Measurements from ENCODE around the gene ZSCAN30. TPM values are rescaled to one million over a fixed set of nuclear protein-coding genes. Genes with fewer than 3 reads are reported as not detected.
"Not testable (repeated sequence)": the region's sequence is repeated elsewhere in the genome, so short reads cannot be mapped to it uniquely, and the experiment has no call there.

Gene ZSCAN30
- total RNA-seq, 3 donors from 2014 or later, result 12.5 to 33.2 (median 21.3) TPM

- intact Hi-C loops (cut with DNase I; ENCODE audit: low total_unique reads), result no loop called here
- H3K4me3 ChIP-seq, result no peak overlapping the region
- H3K4me1 ChIP-seq, result no peaks in the 10 kb centered on the region
- no peaks in the 10 kb centered on the region for H3K9me3 ChIP-seq
- H3K36me3 ChIP-seq, result no peaks in the 10 kb centered on the region
- DNase-seq (ENCODE audit: low spot score in 2 of 2), result no peak
- TF ChIP-seq, protein P1, sequence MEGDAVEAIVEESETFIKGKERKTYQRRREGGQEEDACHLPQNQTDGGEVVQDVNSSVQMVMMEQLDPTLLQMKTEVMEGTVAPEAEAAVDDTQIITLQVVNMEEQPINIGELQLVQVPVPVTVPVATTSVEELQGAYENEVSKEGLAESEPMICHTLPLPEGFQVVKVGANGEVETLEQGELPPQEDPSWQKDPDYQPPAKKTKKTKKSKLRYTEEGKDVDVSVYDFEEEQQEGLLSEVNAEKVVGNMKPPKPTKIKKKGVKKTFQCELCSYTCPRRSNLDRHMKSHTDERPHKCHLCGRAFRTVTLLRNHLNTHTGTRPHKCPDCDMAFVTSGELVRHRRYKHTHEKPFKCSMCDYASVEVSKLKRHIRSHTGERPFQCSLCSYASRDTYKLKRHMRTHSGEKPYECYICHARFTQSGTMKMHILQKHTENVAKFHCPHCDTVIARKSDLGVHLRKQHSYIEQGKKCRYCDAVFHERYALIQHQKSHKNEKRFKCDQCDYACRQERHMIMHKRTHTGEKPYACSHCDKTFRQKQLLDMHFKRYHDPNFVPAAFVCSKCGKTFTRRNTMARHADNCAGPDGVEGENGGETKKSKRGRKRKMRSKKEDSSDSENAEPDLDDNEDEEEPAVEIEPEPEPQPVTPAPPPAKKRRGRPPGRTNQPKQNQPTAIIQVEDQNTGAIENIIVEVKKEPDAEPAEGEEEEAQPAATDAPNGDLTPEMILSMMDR (IDR thresholded peaks at IDR 0.05), result no peak
- TF ChIP-seq POLR2A (IDR thresholded peaks at IDR 0.05) (no peak), POLR2AphosphoS5 (IDR thresholded peaks at IDR 0.05) (no peak)
- no peaks in the 10 kb centered on the region for H3K27me3 ChIP-seq
- no peak overlapping the region for H3K27ac ChIP-seq
These were observed 62.8 kb downstream of the ZSCAN30 start for GRCh38 chr18:35227254-35227653.

DNA sequence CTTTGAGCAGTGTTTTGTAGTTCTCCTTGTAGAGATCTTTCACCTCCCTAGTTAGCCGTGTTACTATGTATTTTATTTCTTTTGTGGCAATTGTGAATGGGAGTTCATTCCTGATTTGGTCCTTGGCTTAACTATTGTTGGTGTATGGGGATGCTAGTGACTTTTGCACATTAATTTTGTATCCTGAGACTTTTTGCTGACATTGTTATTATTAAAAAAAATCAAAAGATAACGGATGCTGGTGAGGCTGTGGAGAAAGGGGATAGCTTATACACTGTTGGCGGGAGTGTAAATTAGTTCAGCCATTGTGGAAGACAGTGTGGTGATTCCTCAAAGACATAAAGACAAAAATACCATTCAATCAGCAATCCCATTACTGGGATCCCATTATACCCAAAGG, 66.2 kb downstream of the ZSCAN30 start:
- DNase-seq (ENCODE audit: low spot score in 2 of 2), result no peak
- Histone ChIP-seq H3K27me3 (no peaks in the 10 kb centered on the region), H3K4me3 (no peak overlapping the region), H3K27ac (no peak overlapping the region), H3K9me3 (no peaks in the 10 kb centered on the region), H3K36me3 (no peaks in the 10 kb centered on the region), H3K4me1 (no peaks in the 10 kb centered on the region)
- no peak for TF ChIP-seq POLR2A (IDR thresholded peaks at IDR 0.05)
- no peak for TF ChIP-seq POLR2AphosphoS5 (IDR thresholded peaks at IDR 0.05)
- TF ChIP-seq, protein P1 (IDR thresholded peaks at IDR 0.05), result no peak
- intact Hi-C loops (cut with DNase I; ENCODE audit: low total_unique reads), result no loop called here

- DNase-seq (ENCODE audit: low spot score in 2 of 2), result no peak
- H3K36me3 ChIP-seq, result no peaks in the 10 kb centered on the region
- no peak for TF ChIP-seq POLR2A (IDR thresholded peaks at IDR 0.05)
- no peak for TF ChIP-seq POLR2AphosphoS5 (IDR thresholded peaks at IDR 0.05)
- TF ChIP-seq, protein P1 (IDR thresholded peaks at IDR 0.05), result no peak
These were observed 69.6 kb downstream of the ZSCAN30 start for GRCh38 chr18:35220424-35220823.

DNA sequence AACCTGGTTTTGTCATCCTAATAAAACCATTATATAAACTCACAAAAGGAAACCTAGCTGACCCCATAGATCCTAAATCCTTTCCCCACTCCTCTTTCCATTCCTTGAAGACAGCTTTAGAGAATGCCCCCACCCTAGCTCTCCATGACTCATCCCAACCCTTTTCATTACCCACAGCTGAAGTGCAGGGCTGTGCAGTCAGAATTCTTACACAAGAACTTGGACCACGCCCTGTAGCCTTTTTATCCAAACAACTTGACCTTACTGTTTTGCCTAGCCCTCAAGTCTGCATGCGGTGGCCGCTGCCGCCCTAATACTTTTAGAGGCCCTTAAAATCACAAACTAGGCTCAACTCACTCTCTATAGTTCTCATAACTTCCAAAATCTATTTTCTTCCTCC, 70.7 kb downstream of the ZSCAN30 start:
- intact Hi-C loops (cut with DNase I; ENCODE audit: low total_unique reads); H3K9me3 ChIP-seq; H3K36me3 ChIP-seq; H3K27ac ChIP-seq; H3K27me3 ChIP-seq; H3K4me1 ChIP-seq; DNase-seq (ENCODE audit: low spot score in 2 of 2); H3K4me3 ChIP-seq: not testable (repeated sequence)

More at GRCh38 chr18:35220424-35220823, 69.6 kb downstream of the ZSCAN30 start:
- no peaks in the 10 kb centered on the region for H3K4me1 ChIP-seq
- no peaks in the 10 kb centered on the region for H3K9me3 ChIP-seq
- H3K27ac ChIP-seq, result no peak overlapping the region
- H3K27me3 ChIP-seq, result no peaks in the 10 kb centered on the region
- no peak overlapping the region for H3K4me3 ChIP-seq
- intact Hi-C loops (cut with DNase I; ENCODE audit: low total_unique reads), result no loop called here

DNA sequence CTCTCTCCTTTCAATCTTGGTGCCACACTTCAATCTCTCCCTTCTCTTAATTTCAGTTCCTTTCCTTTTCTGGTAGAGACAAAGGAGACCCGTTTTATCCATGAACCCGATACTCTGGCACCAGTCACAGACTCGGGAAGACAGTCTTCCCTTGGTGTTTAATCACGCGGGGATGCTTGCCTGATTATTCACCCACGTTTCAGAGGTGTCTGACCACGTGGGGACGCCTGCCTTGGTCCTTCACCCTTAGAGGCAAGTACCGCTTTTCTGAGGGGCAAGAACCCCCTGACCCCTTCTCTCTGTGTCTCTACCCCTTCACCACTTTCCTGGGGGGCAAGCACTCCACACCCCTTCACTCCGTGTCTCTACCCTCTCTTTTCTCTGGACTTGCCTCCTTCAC, 73.4 kb downstream of the ZSCAN30 start:
- H3K27ac ChIP-seq; DNase-seq (ENCODE audit: low spot score in 2 of 2); H3K36me3 ChIP-seq; intact Hi-C loops (cut with DNase I; ENCODE audit: low total_unique reads); H3K27me3 ChIP-seq; H3K9me3 ChIP-seq; H3K4me1 ChIP-seq; H3K4me3 ChIP-seq: not testable (repeated sequence)

DNA sequence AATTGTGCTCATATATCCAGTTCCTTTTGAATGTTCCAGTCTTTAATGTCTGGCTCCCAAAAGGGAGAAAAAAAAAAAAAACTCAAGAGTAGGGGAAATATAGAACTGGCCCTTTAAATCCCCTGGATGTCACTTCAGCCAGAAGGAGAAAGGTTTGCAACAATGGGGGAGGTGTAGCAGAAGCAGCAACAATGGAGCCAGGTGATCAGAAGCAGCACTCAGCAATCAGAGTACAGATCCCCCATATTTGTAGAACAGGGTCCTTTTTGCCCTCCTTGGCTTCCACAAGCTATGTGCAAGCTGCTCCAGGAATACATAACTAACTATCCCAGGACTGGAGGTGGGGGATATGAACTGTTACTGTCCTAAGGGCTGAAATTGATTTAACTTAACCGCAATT, 75.0 kb downstream of the ZSCAN30 start:
- no peaks in the 10 kb centered on the region for H3K27me3 ChIP-seq
- no peak overlapping the region for H3K27ac ChIP-seq
- TF ChIP-seq POLR2AphosphoS5 (IDR thresholded peaks at IDR 0.05), result no peak
- no peak for TF ChIP-seq POLR2A (IDR thresholded peaks at IDR 0.05)
- TF ChIP-seq, protein P1 (IDR thresholded peaks at IDR 0.05), result no peak
- no peaks in the 10 kb centered on the region for H3K36me3 ChIP-seq
- no peaks in the 10 kb centered on the region for H3K9me3 ChIP-seq
- intact Hi-C loops (cut with DNase I; ENCODE audit: low total_unique reads), result no loop called here
- H3K4me3 ChIP-seq, result no peak overlapping the region
- H3K4me1 ChIP-seq, result no peaks in the 10 kb centered on the region
- DNase-seq (ENCODE audit: low spot score in 2 of 2), result no peak

GRCh38 chr18:35205746-35206458, 84.1 kb downstream of the ZSCAN30 start:
- H3K27me3 ChIP-seq; H3K36me3 ChIP-seq; H3K4me1 ChIP-seq; DNase-seq (ENCODE audit: low spot score in 2 of 2); H3K27ac ChIP-seq; intact Hi-C loops (cut with DNase I; ENCODE audit: low total_unique reads); H3K4me3 ChIP-seq; H3K9me3 ChIP-seq: not testable (repeated sequence)

All from breast epithelium (tissue), 4 donors.